Stimulated activated CD8-positive, alpha-beta memory T cell treated with anti-CD3 and anti-CD28 coated beads, Interleukin-4, amount 100 ng/mL, for 48 hours (primary cell): Measurements from ENCODE around the gene SULT1C2.
"Not testable (repeated sequence)": the region's sequence is repeated elsewhere in the genome, so short reads cannot be mapped to it uniquely, and the experiment has no call there.

Experiments
- DNase-seq: peaks from one replicate; pipeline ENCODE4 v3.0.0-alpha.2; 2020

The SULT1C2 gene

GRCh38 chr2:108355906-108356734, 67.4 kb downstream of the SULT1C2 start:
- DNase-seq, result no peak

- not testable (repeated sequence) for DNase-seq
Measured at GRCh38 chr2:108359336-108359735, 70.6 kb downstream of the SULT1C2 start.
